NB4 (cell line): ENCODE results near the gene NPAS3.

Source experiments
- MYC ChIP-seq: IDR thresholded peaks from 2 replicates; pipeline ENCODE4 v1.6.1; 2011; ENCODE audit warnings: low read depth, low read length
- POLR2A ChIP-seq: IDR thresholded peaks from 2 replicates; pipeline ENCODE4 v1.6.1; 2011; ENCODE audit warnings: mild to moderate bottlenecking; ENCODE audit not compliant: insufficient read length; ENCODE audit errors: extremely low read depth
- TF ChIP-seq, protein P1 (sequence below): IDR thresholded peaks from one replicate; pipeline ENCODE4 v1.5.1; 2012; ENCODE audit warnings: low read depth, low read length

DNA sequence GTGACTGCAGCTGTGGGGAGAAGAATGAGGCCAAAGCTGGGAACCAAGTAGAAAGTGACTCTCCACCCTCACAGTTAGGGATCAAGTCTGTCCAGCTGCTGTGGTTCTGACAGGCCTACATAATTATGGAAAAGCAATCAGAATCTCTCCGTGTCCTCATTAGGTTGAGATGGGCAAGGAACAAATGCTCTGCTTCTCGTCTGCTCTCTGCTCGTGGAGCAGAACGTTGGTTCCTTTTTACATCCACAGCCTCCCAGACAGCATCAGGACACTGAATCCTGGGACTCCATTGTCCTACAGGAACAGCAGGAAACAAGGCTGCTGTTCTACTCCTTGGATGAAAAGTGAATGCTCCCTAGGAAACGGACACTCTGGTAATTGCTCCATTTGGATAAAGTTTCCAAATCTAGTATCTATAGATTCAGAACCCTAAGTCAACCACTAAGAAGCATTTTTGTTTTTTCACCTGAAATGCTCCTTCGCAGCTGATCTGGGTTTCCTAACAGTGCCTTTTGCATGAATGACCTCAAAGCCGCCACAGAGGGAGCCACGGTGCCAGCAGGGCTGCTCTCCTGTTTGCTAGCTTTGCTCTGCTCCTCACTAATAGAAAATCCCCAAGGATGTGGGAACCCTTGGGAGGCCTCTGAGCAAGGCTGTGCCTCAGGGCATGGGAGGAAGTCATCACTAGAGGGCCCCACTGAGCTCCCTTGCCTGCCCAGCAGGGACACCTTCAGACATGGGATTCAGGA is 910.2 kb downstream of the NPAS3 start:
- TF ChIP-seq, protein P1, sequence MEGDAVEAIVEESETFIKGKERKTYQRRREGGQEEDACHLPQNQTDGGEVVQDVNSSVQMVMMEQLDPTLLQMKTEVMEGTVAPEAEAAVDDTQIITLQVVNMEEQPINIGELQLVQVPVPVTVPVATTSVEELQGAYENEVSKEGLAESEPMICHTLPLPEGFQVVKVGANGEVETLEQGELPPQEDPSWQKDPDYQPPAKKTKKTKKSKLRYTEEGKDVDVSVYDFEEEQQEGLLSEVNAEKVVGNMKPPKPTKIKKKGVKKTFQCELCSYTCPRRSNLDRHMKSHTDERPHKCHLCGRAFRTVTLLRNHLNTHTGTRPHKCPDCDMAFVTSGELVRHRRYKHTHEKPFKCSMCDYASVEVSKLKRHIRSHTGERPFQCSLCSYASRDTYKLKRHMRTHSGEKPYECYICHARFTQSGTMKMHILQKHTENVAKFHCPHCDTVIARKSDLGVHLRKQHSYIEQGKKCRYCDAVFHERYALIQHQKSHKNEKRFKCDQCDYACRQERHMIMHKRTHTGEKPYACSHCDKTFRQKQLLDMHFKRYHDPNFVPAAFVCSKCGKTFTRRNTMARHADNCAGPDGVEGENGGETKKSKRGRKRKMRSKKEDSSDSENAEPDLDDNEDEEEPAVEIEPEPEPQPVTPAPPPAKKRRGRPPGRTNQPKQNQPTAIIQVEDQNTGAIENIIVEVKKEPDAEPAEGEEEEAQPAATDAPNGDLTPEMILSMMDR: peak; percentile 59
- no peak for TF ChIP-seq POLR2A
- TF ChIP-seq MYC: no peak
